Activated T-cell treated with anti-CD3 and anti-CD28 coated beads, Interleukin-2, amount 50 U/mL, for 24 hours (primary cell): Measurements from ENCODE around the gene UPF2.

Experiments used
- DNase-seq: peaks from one replicate; pipeline ENCODE4 v3.0.0-alpha.2; 2020
- H3K27ac Mint-ChIP-seq: 2 replicates; pipeline ENCODE4 v1.8.0; 2020; ENCODE audit warnings: mild to moderate bottlenecking, mixed read lengths
- H3K27me3 Mint-ChIP-seq: 2 replicates; pipeline ENCODE4 v1.8.0; 2020; ENCODE audit warnings: mixed read lengths
- H3K36me3 Mint-ChIP-seq: 2 replicates; pipeline ENCODE4 v1.8.0; 2020; ENCODE audit warnings: low read depth, mixed read lengths
- H3K4me1 Mint-ChIP-seq: 2 replicates; pipeline ENCODE4 v1.8.0; 2020; ENCODE audit warnings: low read depth, mixed read lengths
- H3K4me3 Mint-ChIP-seq: 2 replicates; pipeline ENCODE4 v1.8.0; 2020; ENCODE audit warnings: mild to moderate bottlenecking, moderate library complexity, mixed read lengths
- H3K9me3 Mint-ChIP-seq: 2 replicates; pipeline ENCODE4 v1.8.0; 2020; ENCODE audit warnings: mixed read lengths

The UPF2 gene

GRCh38 chr10:11919271-11919670 is 123.3 kb downstream of the UPF2 start:
- no peak overlapping the region for H3K27ac Mint-ChIP-seq
- no peaks in the 10 kb centered on the region for H3K9me3 Mint-ChIP-seq

GRCh38 chr10:11918384-11918783 is 124.2 kb downstream of the UPF2 start:
- no peak for DNase-seq
- no peaks in the 10 kb centered on the region for H3K4me1 Mint-ChIP-seq
- H3K36me3 Mint-ChIP-seq: peaks cover 42% of the 10 kb centered on the region
- no peaks in the 10 kb centered on the region for H3K27me3 Mint-ChIP-seq
- no peak overlapping the region for H3K27ac Mint-ChIP-seq
- H3K9me3 Mint-ChIP-seq: no peaks in the 10 kb centered on the region
- H3K4me3 Mint-ChIP-seq: no peak overlapping the region

More at GRCh38 chr10:11919271-11919670, 123.3 kb downstream of the UPF2 start:
- Mint-ChIP-seq H3K4me1 (no peaks in the 10 kb centered on the region), H3K36me3 (peaks cover 46% of the 10 kb centered on the region), H3K27me3 (no peaks in the 10 kb centered on the region), H3K4me3 (no peak overlapping the region)
- no peak for DNase-seq

- H3K27ac Mint-ChIP-seq: no peak overlapping the region
Observed at GRCh38 chr10:11913079-11913641, 129.4 kb downstream of the UPF2 start.

GRCh38 chr10:11910102-11910501 is 132.5 kb downstream of the UPF2 start:
- Mint-ChIP-seq H3K27ac (no peak overlapping the region), H3K9me3 (no peaks in the 10 kb centered on the region), H3K36me3 (no peaks in the 10 kb centered on the region), H3K27me3 (no peaks in the 10 kb centered on the region), H3K4me1 (no peaks in the 10 kb centered on the region), H3K4me3 (no peak overlapping the region)
- DNase-seq: no peak

More at GRCh38 chr10:11913079-11913641, 129.4 kb downstream of the UPF2 start:
- no peak overlapping the region for H3K4me3 Mint-ChIP-seq
- no peaks in the 10 kb centered on the region for H3K9me3 Mint-ChIP-seq
- no peaks in the 10 kb centered on the region for H3K36me3 Mint-ChIP-seq
- no peak for DNase-seq
- H3K4me1 Mint-ChIP-seq: no peaks in the 10 kb centered on the region
- H3K27me3 Mint-ChIP-seq: no peaks in the 10 kb centered on the region

GRCh38 chr10:11909618-11910017 is 133.0 kb downstream of the UPF2 start:
- H3K4me1 Mint-ChIP-seq: no peaks in the 10 kb centered on the region
- H3K36me3 Mint-ChIP-seq: no peaks in the 10 kb centered on the region
- no peaks in the 10 kb centered on the region for H3K9me3 Mint-ChIP-seq
- H3K27ac Mint-ChIP-seq: no peak overlapping the region
- H3K4me3 Mint-ChIP-seq: no peak overlapping the region
- no peaks in the 10 kb centered on the region for H3K27me3 Mint-ChIP-seq
- DNase-seq: no peak

GRCh38 chr10:11908991-11909390 is 133.6 kb downstream of the UPF2 start:
- H3K27me3 Mint-ChIP-seq: no peaks in the 10 kb centered on the region
- no peak for DNase-seq
- H3K9me3 Mint-ChIP-seq: no peaks in the 10 kb centered on the region
- no peak overlapping the region for H3K4me3 Mint-ChIP-seq
- no peaks in the 10 kb centered on the region for H3K4me1 Mint-ChIP-seq
- no peaks in the 10 kb centered on the region for H3K36me3 Mint-ChIP-seq
- H3K27ac Mint-ChIP-seq: no peak overlapping the region

GRCh38 chr10:11908536-11908935 is 134.1 kb downstream of the UPF2 start:
- Mint-ChIP-seq H3K9me3 (no peaks in the 10 kb centered on the region), H3K4me3 (no peak overlapping the region), H3K27ac (no peak overlapping the region), H3K36me3 (no peaks in the 10 kb centered on the region), H3K27me3 (no peaks in the 10 kb centered on the region), H3K4me1 (no peaks in the 10 kb centered on the region)
- DNase-seq: no peak

GRCh38 chr10:11907914-11908313 is 134.7 kb downstream of the UPF2 start:
- H3K4me1 Mint-ChIP-seq: no peaks in the 10 kb centered on the region
- H3K9me3 Mint-ChIP-seq: no peaks in the 10 kb centered on the region
- H3K27me3 Mint-ChIP-seq: no peaks in the 10 kb centered on the region
- H3K27ac Mint-ChIP-seq: no peak overlapping the region
- no peak for DNase-seq
- H3K36me3 Mint-ChIP-seq: no peaks in the 10 kb centered on the region
- no peak overlapping the region for H3K4me3 Mint-ChIP-seq

GRCh38 chr10:11906714-11907113 is 135.9 kb downstream of the UPF2 start:
- H3K4me3 Mint-ChIP-seq: no peak overlapping the region
- no peak for DNase-seq
- no peaks in the 10 kb centered on the region for H3K36me3 Mint-ChIP-seq
- no peak overlapping the region for H3K27ac Mint-ChIP-seq
- no peaks in the 10 kb centered on the region for H3K9me3 Mint-ChIP-seq
- no peaks in the 10 kb centered on the region for H3K27me3 Mint-ChIP-seq
- no peaks in the 10 kb centered on the region for H3K4me1 Mint-ChIP-seq

GRCh38 chr10:11902646-11903045 is 140.0 kb downstream of the UPF2 start:
- Mint-ChIP-seq H3K27ac (no peak overlapping the region), H3K36me3 (no peaks in the 10 kb centered on the region), H3K4me3 (no peak overlapping the region), H3K27me3 (no peaks in the 10 kb centered on the region), H3K4me1 (no peaks in the 10 kb centered on the region), H3K9me3 (no peaks in the 10 kb centered on the region)
- DNase-seq: no peak

GRCh38 chr10:11901833-11902475 is 140.7 kb downstream of the UPF2 start:
- no peak overlapping the region for H3K4me3 Mint-ChIP-seq
- H3K36me3 Mint-ChIP-seq: no peaks in the 10 kb centered on the region
- no peak for DNase-seq
- no peaks in the 10 kb centered on the region for H3K27me3 Mint-ChIP-seq
- H3K4me1 Mint-ChIP-seq: no peaks in the 10 kb centered on the region
- no peak overlapping the region for H3K27ac Mint-ChIP-seq
- no peaks in the 10 kb centered on the region for H3K9me3 Mint-ChIP-seq

- Mint-ChIP-seq H3K9me3 (no peaks in the 10 kb centered on the region), H3K27ac (no peak overlapping the region), H3K36me3 (no peaks in the 10 kb centered on the region), H3K27me3 (no peaks in the 10 kb centered on the region), H3K4me3 (no peak overlapping the region), H3K4me1 (no peaks in the 10 kb centered on the region)
- no peak for DNase-seq
Observed at GRCh38 chr10:11901454-11901832, 141.2 kb downstream of the UPF2 start.

GRCh38 chr10:11901036-11901301 is 141.6 kb downstream of the UPF2 start:
- no peaks in the 10 kb centered on the region for H3K4me1 Mint-ChIP-seq
- H3K4me3 Mint-ChIP-seq: no peak overlapping the region
- H3K9me3 Mint-ChIP-seq: no peaks in the 10 kb centered on the region
- no peaks in the 10 kb centered on the region for H3K36me3 Mint-ChIP-seq
- H3K27ac Mint-ChIP-seq: no peak overlapping the region
- no peak for DNase-seq
- no peaks in the 10 kb centered on the region for H3K27me3 Mint-ChIP-seq

GRCh38 chr10:11899067-11899876 is 143.3 kb downstream of the UPF2 start:
- H3K4me1 Mint-ChIP-seq: no peaks in the 10 kb centered on the region
- no peaks in the 10 kb centered on the region for H3K9me3 Mint-ChIP-seq
- H3K27me3 Mint-ChIP-seq: no peaks in the 10 kb centered on the region
- no peaks in the 10 kb centered on the region for H3K36me3 Mint-ChIP-seq
- no peak for DNase-seq
- H3K4me3 Mint-ChIP-seq: no peak overlapping the region
- H3K27ac Mint-ChIP-seq: no peak overlapping the region

- H3K4me3 Mint-ChIP-seq: no peak overlapping the region
- H3K27ac Mint-ChIP-seq: no peak overlapping the region
Observed at GRCh38 chr10:11898372-11899066, 144.1 kb downstream of the UPF2 start.

More at GRCh38 chr10:11898372-11899066, 144.1 kb downstream of the UPF2 start:
- DNase-seq: no peak
- no peaks in the 10 kb centered on the region for H3K9me3 Mint-ChIP-seq
- no peaks in the 10 kb centered on the region for H3K27me3 Mint-ChIP-seq
- H3K36me3 Mint-ChIP-seq: no peaks in the 10 kb centered on the region
- H3K4me1 Mint-ChIP-seq: no peaks in the 10 kb centered on the region
